SK-N-SH (cell line): ENCODE measurements around the gene TREML4. TPM values are rescaled to one million over a fixed set of nuclear protein-coding genes. Genes with fewer than 3 reads are reported as not detected.

Source experiments
- CTCF ChIA-PET: fragments of 300-600, 350-600 bp; formaldehyde crosslinking; extraction: SDS; loops from one replicate; lab custom pipeline; 2021; lab: Yijun Ruan, JAX
- POLR2A ChIA-PET: fragments of 350-600 bp; sonication (Branson Sonifier 250); formaldehyde crosslinking; extraction: SDS; loops from one replicate; lab custom pipeline; 2020; ENCODE audit warnings: antibody characterized with exemption, inconsistent platforms; lab: Yijun Ruan, JAX
- DNase-seq: peaks from one replicate; pipeline ENCODE4 v3.0.0; 2012
- H2AFZ ChIP-seq: fragments of 200-600 bp; sonication (generic); 2 replicates; pipeline ENCODE4 v1.8.1; 2016; ENCODE audit warnings: antibody characterized with exemption, mild to moderate bottlenecking, low read depth
- H3F3A ChIP-seq: fragments of 200-600 bp; sonication (generic); replicated peaks from 2 replicates; pipeline ENCODE3; 2016; ENCODE audit warnings: antibody characterized with exemption, mild to moderate bottlenecking; ENCODE audit not compliant: insufficient read depth
- H3K27ac ChIP-seq, 2 experiments: fragments of 200-500 bp in 1 of 2; fragments of 200-600 bp in 1 of 2; sonication (Bioruptor generic) in 1 of 2; sonication (generic), shearing (Covaris generic) in 1 of 2; 2 replicates each; pipeline versions ENCODE4 v1.5.1 to v1.6.1; 2014 to 2016; ENCODE audit warnings: low read depth in 2 of 2, inconsistent platforms in 1 of 2, low read length in 1 of 2, mild to moderate bottlenecking in 1 of 2, mixed read lengths in 1 of 2
- H3K27me3 ChIP-seq: fragments of 200-600 bp; sonication (generic), shearing (Covaris generic); 2 replicates; pipeline ENCODE4 v1.6.1; 2016; ENCODE audit warnings: mixed run types; ENCODE audit not compliant: insufficient read depth
- H3K36me3 ChIP-seq, 2 experiments: fragments of 200-500 bp in 1 of 2; fragments of 200-600 bp in 1 of 2; sonication (Bioruptor generic) in 1 of 2; sonication (generic) in 1 of 2; replicated peaks in 1 of 2; 2 replicates each; pipeline versions ENCODE3 to v1.5.1; 2014 to 2016; ENCODE audit warnings: low read length in 1 of 2, mild to moderate bottlenecking in 1 of 2; ENCODE audit not compliant: insufficient read depth in 2 of 2, control insufficient read depth in 1 of 2
- H3K4me1 ChIP-seq, 2 experiments: fragments of 200-500 bp in 1 of 2; fragments of 200-600 bp in 1 of 2; sonication (Bioruptor generic) in 1 of 2; sonication (generic), shearing (Covaris generic) in 1 of 2; 2 replicates each; pipeline versions ENCODE4 v1.5.1 to v1.6.1; 2014 to 2016; ENCODE audit warnings: low read depth in 1 of 2, low read length in 1 of 2, mixed run types in 1 of 2; ENCODE audit not compliant: insufficient read depth in 2 of 2, control insufficient read depth in 1 of 2
- H3K4me2 ChIP-seq: fragments of 200-600 bp; sonication (generic), shearing (Covaris generic); 2 replicates; pipeline ENCODE4 v1.6.1; 2017; ENCODE audit warnings: mixed run types
- H3K4me3 ChIP-seq, 2 experiments: fragments of 200-500 bp in 1 of 2; fragments of 200-600 bp in 1 of 2; sonication (Bioruptor generic) in 1 of 2; sonication (generic), shearing (Covaris generic) in 1 of 2; 2 replicates each; pipeline versions ENCODE4 v1.5.1 to v1.8.1; 2014 to 2016; ENCODE audit warnings: low read depth in 2 of 2, inconsistent platforms in 1 of 2, low read length in 1 of 2, mild to moderate bottlenecking in 1 of 2, mixed read lengths in 1 of 2, moderate library complexity in 1 of 2
- H3K79me2 ChIP-seq: fragments of 200-600 bp; sonication (generic); 2 replicates; pipeline ENCODE4 v1.8.1; 2017; ENCODE audit warnings: mild to moderate bottlenecking; ENCODE audit not compliant: insufficient read depth
- H3K9ac ChIP-seq: fragments of 200-600 bp; sonication (generic); 2 replicates; pipeline ENCODE4 v1.6.1; 2017; ENCODE audit warnings: mixed run types
- H3K9me2 ChIP-seq: fragments of 200-600 bp; sonication (generic); 2 replicates; pipeline ENCODE4 v1.6.1; 2017; ENCODE audit warnings: mixed run types
- H3K9me3 ChIP-seq: fragments of 200-600 bp; sonication (generic); 2 replicates; pipeline ENCODE4 v1.6.1; 2017; ENCODE audit warnings: mixed run types, mild to moderate bottlenecking, moderate library complexity
- H4K20me1 ChIP-seq: fragments of 200-600 bp; sonication (generic); 2 replicates; pipeline ENCODE4 v1.6.1; 2017; ENCODE audit warnings: mild to moderate bottlenecking, mixed run types; ENCODE audit not compliant: insufficient read depth
- ELF1 ChIP-seq: IDR thresholded peaks from 2 replicates; pipeline ENCODE4 v1.4.0; 2012
- EZH2phosphoT487 ChIP-seq: fragments of 200-600 bp; sonication (generic); IDR thresholded peaks from 2 replicates; pipeline ENCODE4 v1.6.1; 2017; ENCODE audit warnings: low read depth, mixed run types, mild to moderate bottlenecking, antibody characterized with exemption, moderate library complexity, borderline replicate concordance
- FOSL2 ChIP-seq: IDR thresholded peaks from 2 replicates; pipeline ENCODE4 v1.4.0; 2012; ENCODE audit warnings: low read depth, mild to moderate bottlenecking, moderate library complexity, borderline replicate concordance
- GABPA ChIP-seq: IDR thresholded peaks from 2 replicates; pipeline ENCODE4 v1.4.0; 2012; ENCODE audit warnings: low read depth, mild to moderate bottlenecking
- JUND ChIP-seq: IDR thresholded peaks from 2 replicates; pipeline ENCODE4 v1.4.0; 2012
- MEF2A ChIP-seq: IDR thresholded peaks from 2 replicates; pipeline ENCODE4 v1.4.0; 2012; ENCODE audit warnings: low read depth, borderline replicate concordance
- MXI1 ChIP-seq: IDR thresholded peaks from 2 replicates; pipeline ENCODE4 v1.6.1; 2012; ENCODE audit warnings: mild to moderate bottlenecking, low read depth, low read length, improper control_type of control experiment
- NRF1 ChIP-seq: IDR thresholded peaks from 2 replicates; pipeline ENCODE4 v1.6.1; 2012; ENCODE audit warnings: low read depth, mild to moderate bottlenecking, low read length
- RAD21 ChIP-seq: IDR thresholded peaks from 2 replicates; pipeline ENCODE4 v1.6.1; 2012; ENCODE audit warnings: mild to moderate bottlenecking, low read length
- RCOR1 ChIP-seq: fragments of 150-350 bp; IDR thresholded peaks from 2 replicates; pipeline ENCODE4 v1.6.1; 2017; ENCODE audit warnings: antibody characterized with exemption, low read length
- SMC3 ChIP-seq: IDR thresholded peaks from 2 replicates; pipeline ENCODE4 v1.6.1; 2012; ENCODE audit warnings: low read depth, low read length, improper control_type of control experiment
- TCF12 ChIP-seq: IDR thresholded peaks from 2 replicates; pipeline ENCODE4 v1.4.0; 2012
- TEAD4 ChIP-seq: IDR thresholded peaks from 2 replicates; pipeline ENCODE4 v1.4.0; 2012; ENCODE audit warnings: mild to moderate bottlenecking, borderline replicate concordance; ENCODE audit not compliant: insufficient read depth
- WGBS: methylation state at CpG from one replicate; pipeline ENCODE4 v1.1.6; 2017; ENCODE audit warnings: low lambda C conversion rate; 5-methylcytosine and 5-hydroxymethylcytosine counted together
- polyA plus RNA-seq, 3 experiments: library from polyadenylated mRNA; depleted of rRNA; stranded (reverse); fragments of >200 nt; gene quantifications; 2 replicates each; pipeline ENCODE4 v1.2.3, GENCODE V29; 2012
- TF ChIP-seq, protein P1 (sequence below): fragments of 150-350 bp; IDR thresholded peaks from 2 replicates; pipeline ENCODE4 v1.6.1; 2017; ENCODE audit warnings: antibody characterized with exemption, low read length, low read depth, borderline replicate concordance
- TF ChIP-seq, protein P2 (sequence below): IDR thresholded peaks from 2 replicates; pipeline ENCODE4 v1.4.0; 2012; ENCODE audit warnings: low read depth, borderline replicate concordance
- TF ChIP-seq, protein P3 (sequence below): IDR thresholded peaks from 2 replicates; pipeline ENCODE4 v1.4.0; 2012; ENCODE audit warnings: low read depth
- TF ChIP-seq, protein P4 (sequence below): fragments of 200-600 bp; sonication (generic); IDR thresholded peaks from 2 replicates; pipeline ENCODE4 v1.6.1; 2017; ENCODE audit warnings: antibody characterized with exemption, mild to moderate bottlenecking, moderate library complexity
- TF ChIP-seq, protein P5 (sequence below): IDR thresholded peaks from 2 replicates; pipeline ENCODE4 v1.6.1; 2012; ENCODE audit warnings: mild to moderate bottlenecking, low read depth, low read length, moderate library complexity

The TREML4 gene
- polyA plus RNA-seq, 1 of the 3 experiments (the other 2 are of a cell fraction): not detected

DNA sequence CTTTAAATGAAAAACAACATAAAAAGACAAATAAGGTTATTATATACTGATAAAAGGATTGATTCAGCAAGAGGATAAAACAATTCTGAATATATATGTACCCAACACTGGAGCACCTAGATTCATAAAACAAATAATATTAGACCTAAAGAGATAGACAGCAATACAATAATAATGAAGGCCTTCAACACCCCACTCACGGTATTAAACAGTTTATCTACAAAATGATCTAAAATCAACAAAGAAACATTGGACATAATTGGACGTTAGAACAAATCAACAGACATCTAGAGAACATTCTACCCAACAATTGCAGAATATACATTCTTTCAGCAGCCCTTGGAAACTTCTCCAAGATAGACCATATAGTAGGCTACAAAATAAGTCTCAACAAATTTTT, 34.3 kb downstream of the TREML4 start:
- H3K9ac ChIP-seq: no peak overlapping the region
- H4K20me1 ChIP-seq: no peaks in the 10 kb centered on the region
- H3K4me3 ChIP-seq: no peak overlapping the region
- no peaks in the 10 kb centered on the region for H3K79me2 ChIP-seq
- TF ChIP-seq JUND (no peak), FOSL2 (no peak), ELF1 (no peak), EZH2phosphoT487 (no peak), NRF1 (no peak), TCF12 (no peak), MEF2A (no peak), TEAD4 (no peak), RAD21 (no peak), MXI1 (no peak)
- TF ChIP-seq, protein P1, sequence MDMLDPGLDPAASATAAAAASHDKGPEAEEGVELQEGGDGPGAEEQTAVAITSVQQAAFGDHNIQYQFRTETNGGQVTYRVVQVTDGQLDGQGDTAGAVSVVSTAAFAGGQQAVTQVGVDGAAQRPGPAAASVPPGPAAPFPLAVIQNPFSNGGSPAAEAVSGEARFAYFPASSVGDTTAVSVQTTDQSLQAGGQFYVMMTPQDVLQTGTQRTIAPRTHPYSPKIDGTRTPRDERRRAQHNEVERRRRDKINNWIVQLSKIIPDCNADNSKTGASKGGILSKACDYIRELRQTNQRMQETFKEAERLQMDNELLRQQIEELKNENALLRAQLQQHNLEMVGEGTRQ: no peak
- TF ChIP-seq, protein P2, sequence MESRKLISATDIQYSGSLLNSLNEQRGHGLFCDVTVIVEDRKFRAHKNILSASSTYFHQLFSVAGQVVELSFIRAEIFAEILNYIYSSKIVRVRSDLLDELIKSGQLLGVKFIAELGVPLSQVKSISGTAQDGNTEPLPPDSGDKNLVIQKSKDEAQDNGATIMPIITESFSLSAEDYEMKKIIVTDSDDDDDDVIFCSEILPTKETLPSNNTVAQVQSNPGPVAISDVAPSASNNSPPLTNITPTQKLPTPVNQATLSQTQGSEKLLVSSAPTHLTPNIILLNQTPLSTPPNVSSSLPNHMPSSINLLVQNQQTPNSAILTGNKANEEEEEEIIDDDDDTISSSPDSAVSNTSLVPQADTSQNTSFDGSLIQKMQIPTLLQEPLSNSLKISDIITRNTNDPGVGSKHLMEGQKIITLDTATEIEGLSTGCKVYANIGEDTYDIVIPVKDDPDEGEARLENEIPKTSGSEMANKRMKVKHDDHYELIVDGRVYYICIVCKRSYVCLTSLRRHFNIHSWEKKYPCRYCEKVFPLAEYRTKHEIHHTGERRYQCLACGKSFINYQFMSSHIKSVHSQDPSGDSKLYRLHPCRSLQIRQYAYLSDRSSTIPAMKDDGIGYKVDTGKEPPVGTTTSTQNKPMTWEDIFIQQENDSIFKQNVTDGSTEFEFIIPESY: no peak
- TF ChIP-seq, protein P3, sequence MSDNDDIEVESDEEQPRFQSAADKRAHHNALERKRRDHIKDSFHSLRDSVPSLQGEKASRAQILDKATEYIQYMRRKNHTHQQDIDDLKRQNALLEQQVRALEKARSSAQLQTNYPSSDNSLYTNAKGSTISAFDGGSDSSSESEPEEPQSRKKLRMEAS: no peak
- no peaks in the 10 kb centered on the region for H3K27me3 ChIP-seq
- H2AFZ ChIP-seq: no peak overlapping the region
- 0 out of 2 replicates have a peak, but pooled peaks cover 8% of the 10 kb centered on the region for H3K9me3 ChIP-seq
- DNase-seq: no peak
- H3K36me3 ChIP-seq: no peaks in the 10 kb centered on the region
- peaks cover 0 to 8% of the 10 kb centered on the region in 2 experiments; a peak in 2 of 4 replicates for H3K4me1 ChIP-seq
- POLR2A ChIA-PET: no interaction called here
- 5% methylated on average over 2 of the region's 2 CpGs for WGBS
- CTCF ChIA-PET: no interaction called here
- no peaks in the 10 kb centered on the region for H3K9me2 ChIP-seq
- H3K4me2 ChIP-seq: no peak overlapping the region
- no peak overlapping the region for H3K27ac ChIP-seq
- H3F3A ChIP-seq: peaks cover under 1% of the 10 kb centered on the region

DNA sequence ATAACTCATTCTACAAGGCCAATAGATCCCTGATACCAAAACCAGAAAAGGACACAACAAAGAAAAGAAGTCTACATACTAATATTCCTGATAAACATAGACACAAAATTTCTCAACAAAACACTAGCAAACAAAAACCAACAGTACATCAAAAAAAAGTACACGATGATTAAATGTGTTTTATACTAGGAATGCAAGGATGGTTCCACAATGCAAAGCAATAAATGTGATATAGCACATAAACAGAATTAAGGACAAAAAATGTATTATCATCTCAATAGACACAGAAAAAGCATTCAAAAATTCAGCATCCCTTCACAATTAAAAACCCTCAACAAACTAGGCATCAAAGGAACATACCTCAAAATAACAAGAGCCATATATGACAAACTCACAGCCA, 35.1 kb downstream of the TREML4 start:
- H3K79me2 ChIP-seq: no peaks in the 10 kb centered on the region
- H3K4me1 ChIP-seq: no peaks in the 10 kb centered on the region; a peak in 2 of 4 replicates
- CTCF ChIA-PET: no interaction called here
- H3K36me3 ChIP-seq: no peaks in the 10 kb centered on the region
- 20% methylated on average over 1 of the region's 1 CpG for whole genome bisulfite sequencing
- H2AFZ ChIP-seq: no peak overlapping the region
- no peak overlapping the region for H3K9ac ChIP-seq
- no peaks in the 10 kb centered on the region for H3F3A ChIP-seq
- H3K9me3 ChIP-seq: 0 out of 2 replicates have a peak, but pooled peaks cover 8% of the 10 kb centered on the region
- DNase-seq: no peak
- no peaks in the 10 kb centered on the region for H3K27me3 ChIP-seq
- H3K4me2 ChIP-seq: no peak overlapping the region
- no peaks in the 10 kb centered on the region for H3K9me2 ChIP-seq
- no peak overlapping the region for H3K4me3 ChIP-seq
- no peak overlapping the region for H3K27ac ChIP-seq
- no peaks in the 10 kb centered on the region for H4K20me1 ChIP-seq
- POLR2A ChIA-PET: no interaction called here
- TF ChIP-seq GABPA: no peak
- TF ChIP-seq MEF2A: no peak
- no peak for TF ChIP-seq FOSL2
- TF ChIP-seq EZH2phosphoT487: no peak
- no peak for TF ChIP-seq RCOR1
- TF ChIP-seq, protein P4, sequence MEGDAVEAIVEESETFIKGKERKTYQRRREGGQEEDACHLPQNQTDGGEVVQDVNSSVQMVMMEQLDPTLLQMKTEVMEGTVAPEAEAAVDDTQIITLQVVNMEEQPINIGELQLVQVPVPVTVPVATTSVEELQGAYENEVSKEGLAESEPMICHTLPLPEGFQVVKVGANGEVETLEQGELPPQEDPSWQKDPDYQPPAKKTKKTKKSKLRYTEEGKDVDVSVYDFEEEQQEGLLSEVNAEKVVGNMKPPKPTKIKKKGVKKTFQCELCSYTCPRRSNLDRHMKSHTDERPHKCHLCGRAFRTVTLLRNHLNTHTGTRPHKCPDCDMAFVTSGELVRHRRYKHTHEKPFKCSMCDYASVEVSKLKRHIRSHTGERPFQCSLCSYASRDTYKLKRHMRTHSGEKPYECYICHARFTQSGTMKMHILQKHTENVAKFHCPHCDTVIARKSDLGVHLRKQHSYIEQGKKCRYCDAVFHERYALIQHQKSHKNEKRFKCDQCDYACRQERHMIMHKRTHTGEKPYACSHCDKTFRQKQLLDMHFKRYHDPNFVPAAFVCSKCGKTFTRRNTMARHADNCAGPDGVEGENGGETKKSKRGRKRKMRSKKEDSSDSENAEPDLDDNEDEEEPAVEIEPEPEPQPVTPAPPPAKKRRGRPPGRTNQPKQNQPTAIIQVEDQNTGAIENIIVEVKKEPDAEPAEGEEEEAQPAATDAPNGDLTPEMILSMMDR: no peak
- no peak for TF ChIP-seq TEAD4
- no peak for TF ChIP-seq SMC3
- TF ChIP-seq RAD21: no peak
- TF ChIP-seq, protein P5, sequence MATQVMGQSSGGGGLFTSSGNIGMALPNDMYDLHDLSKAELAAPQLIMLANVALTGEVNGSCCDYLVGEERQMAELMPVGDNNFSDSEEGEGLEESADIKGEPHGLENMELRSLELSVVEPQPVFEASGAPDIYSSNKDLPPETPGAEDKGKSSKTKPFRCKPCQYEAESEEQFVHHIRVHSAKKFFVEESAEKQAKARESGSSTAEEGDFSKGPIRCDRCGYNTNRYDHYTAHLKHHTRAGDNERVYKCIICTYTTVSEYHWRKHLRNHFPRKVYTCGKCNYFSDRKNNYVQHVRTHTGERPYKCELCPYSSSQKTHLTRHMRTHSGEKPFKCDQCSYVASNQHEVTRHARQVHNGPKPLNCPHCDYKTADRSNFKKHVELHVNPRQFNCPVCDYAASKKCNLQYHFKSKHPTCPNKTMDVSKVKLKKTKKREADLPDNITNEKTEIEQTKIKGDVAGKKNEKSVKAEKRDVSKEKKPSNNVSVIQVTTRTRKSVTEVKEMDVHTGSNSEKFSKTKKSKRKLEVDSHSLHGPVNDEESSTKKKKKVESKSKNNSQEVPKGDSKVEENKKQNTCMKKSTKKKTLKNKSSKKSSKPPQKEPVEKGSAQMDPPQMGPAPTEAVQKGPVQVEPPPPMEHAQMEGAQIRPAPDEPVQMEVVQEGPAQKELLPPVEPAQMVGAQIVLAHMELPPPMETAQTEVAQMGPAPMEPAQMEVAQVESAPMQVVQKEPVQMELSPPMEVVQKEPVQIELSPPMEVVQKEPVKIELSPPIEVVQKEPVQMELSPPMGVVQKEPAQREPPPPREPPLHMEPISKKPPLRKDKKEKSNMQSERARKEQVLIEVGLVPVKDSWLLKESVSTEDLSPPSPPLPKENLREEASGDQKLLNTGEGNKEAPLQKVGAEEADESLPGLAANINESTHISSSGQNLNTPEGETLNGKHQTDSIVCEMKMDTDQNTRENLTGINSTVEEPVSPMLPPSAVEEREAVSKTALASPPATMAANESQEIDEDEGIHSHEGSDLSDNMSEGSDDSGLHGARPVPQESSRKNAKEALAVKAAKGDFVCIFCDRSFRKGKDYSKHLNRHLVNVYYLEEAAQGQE: no peak
- TF ChIP-seq, protein P1: no peak
